ENCODE data around the gene C5orf15. TPM values are rescaled to one million over a fixed set of nuclear protein-coding genes. Genes with fewer than 3 reads are reported as not detected.

C5orf15 gene
- total RNA-seq, 1 experiment from 2014 or later = 28.8 TPM

DNA sequence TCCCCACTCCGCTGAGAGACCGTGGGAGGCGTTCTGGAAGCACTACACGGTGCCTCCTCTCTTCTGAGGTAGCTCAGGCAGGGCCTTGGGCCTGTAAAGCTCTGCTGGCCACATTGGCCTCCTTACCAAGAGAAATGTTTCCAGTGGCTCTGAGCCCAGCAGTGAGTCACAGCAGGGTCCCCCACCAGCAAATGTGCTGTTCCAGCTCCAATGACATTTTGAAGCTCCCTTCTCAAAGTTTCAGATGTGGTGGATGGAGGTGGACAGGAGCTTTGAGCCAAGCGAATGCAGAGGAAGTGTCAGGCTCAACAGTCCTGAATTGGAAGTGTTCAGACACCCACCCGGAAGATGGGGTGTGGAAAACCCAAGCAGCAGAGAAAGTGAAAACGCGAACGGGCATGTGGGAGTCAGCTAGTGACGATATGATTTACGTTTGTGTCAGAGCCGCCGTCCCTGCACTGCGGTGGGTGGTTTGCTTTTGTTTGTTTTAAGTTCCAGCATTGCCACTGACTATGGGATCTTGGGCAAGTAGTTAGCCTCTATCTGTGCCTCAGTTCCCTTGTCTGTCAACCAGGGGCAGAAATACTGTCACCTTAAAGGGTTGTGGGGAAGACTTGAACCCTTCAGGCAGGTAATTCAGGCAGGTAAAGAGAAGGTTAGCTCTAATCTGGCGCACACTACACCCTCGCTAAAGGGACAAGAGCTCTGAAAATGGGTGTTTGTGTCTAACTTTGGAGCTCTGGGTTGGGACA lies 38.2 kb downstream of the C5orf15 start:
- Histone ChIP-seq H3K36me3 (ENCODE audit: control insufficient read depth in 1 of 2, insufficient read depth in 2 of 2, low read length in 2 of 2) (no peaks in the 10 kb centered on the region), H3K4me2 (ENCODE audit: low read length) (no peak overlapping the region), H3K9me2 (ENCODE audit: insufficient read depth) (no peaks in the 10 kb centered on the region), H3K4me3 (replicated peaks in 1 of 2; ENCODE audit: low read depth in 1 of 2, low read length in 2 of 2) (no peak overlapping the region), H4K20me1 (ENCODE audit: insufficient read depth) (no peaks in the 10 kb centered on the region), H3K9ac (ENCODE audit: low read length) (no peak overlapping the region), H3K27ac (ENCODE audit: low read depth, low read length) (no peak overlapping the region), H3K27me3 (ENCODE audit: insufficient read depth, low read length) (no peaks in the 10 kb centered on the region; the same call in 1 of the 2 replicates), H2AFZ (ENCODE audit: low read depth, low read length, poor library complexity, severe bottlenecking) (no peak overlapping the region), H3K9me3 (ENCODE audit: control insufficient read depth in 1 of 2, insufficient read depth in 1 of 2, low read depth in 1 of 2, low read length in 2 of 2) (no peaks in the 10 kb centered on the region), H3K4me1 (ENCODE audit: control insufficient read depth in 1 of 2, insufficient read depth in 2 of 2, low read length in 2 of 2) (no peaks in the 10 kb centered on the region), H3K79me2 (ENCODE audit: insufficient read depth, low read length) (no peaks in the 10 kb centered on the region)
- intact Hi-C loops (cut with micrococcal nuclease) = no loop called here
- no TSS peak for BruUV-seq (replicated peaks)
- ChIA-PET POLR2A (no interaction called here), RAD21 (ENCODE audit: low non-redundant PET in 1 of 2, low total read pairs in 2 of 2, uncharacterized antibody in 2 of 2, unreplicated experiment in 2 of 2) (no interaction called here), CTCF (no interaction called here)
- ATAC-seq = no peak
- DNase-seq (ENCODE audit: low read depth, low spot score) = no peak
- TF ChIP-seq, protein P1, sequence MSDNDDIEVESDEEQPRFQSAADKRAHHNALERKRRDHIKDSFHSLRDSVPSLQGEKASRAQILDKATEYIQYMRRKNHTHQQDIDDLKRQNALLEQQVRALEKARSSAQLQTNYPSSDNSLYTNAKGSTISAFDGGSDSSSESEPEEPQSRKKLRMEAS (IDR thresholded peaks at IDR 0.05) = no peak
- TF ChIP-seq, protein P2, sequence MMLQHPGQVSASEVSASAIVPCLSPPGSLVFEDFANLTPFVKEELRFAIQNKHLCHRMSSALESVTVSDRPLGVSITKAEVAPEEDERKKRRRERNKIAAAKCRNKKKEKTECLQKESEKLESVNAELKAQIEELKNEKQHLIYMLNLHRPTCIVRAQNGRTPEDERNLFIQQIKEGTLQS (IDR thresholded peaks at IDR 0.05) = no peak
- TF ChIP-seq EGR1 (IDR thresholded peaks at IDR 0.05; ENCODE audit: low read depth) (no peak), ZNF274 (IDR thresholded peaks at IDR 0.05; ENCODE audit: low read depth, low read length) (no peak), CBX3 (IDR thresholded peaks at IDR 0.05; ENCODE audit: low read depth) (no peak), ZFX (IDR thresholded peaks at IDR 0.05) (no peak), JUND (IDR thresholded peaks at IDR 0.05) (no peak), ELF1 (IDR thresholded peaks at IDR 0.05; ENCODE audit: borderline replicate concordance, low read depth) (no peak), EZH2phosphoT487 (IDR thresholded peaks at IDR 0.05; ENCODE audit: borderline replicate concordance) (no peak), SRF (IDR thresholded peaks at IDR 0.05; ENCODE audit: low read depth) (no peak), POLR2A (IDR thresholded peaks at IDR 0.05; ENCODE audit: borderline replicate concordance, extremely low read depth, insufficient read depth, insufficient read length) (no peak)

All from HCT116 (cell line).